H1 (cell line): ENCODE results near the gene AASDHPPT.

Experiments used
- ATF2 ChIP-seq: IDR thresholded peaks from 2 replicates; pipeline ENCODE4 v1.6.1; 2012; ENCODE audit warnings: low read length, inconsistent platforms
- ATF3 ChIP-seq: IDR thresholded peaks from 2 replicates; pipeline ENCODE4 v1.6.1; 2011; ENCODE audit warnings: low read depth, mild to moderate bottlenecking, low read length; ENCODE audit not compliant: insufficient read depth
- CTCF ChIP-seq, 3 experiments: IDR thresholded peaks; 1 replicate in 2 of 3; 2 replicates in 1 of 3; pipeline versions ENCODE4 v1.5.1 to v1.6.1; 2011; ENCODE audit warnings: low read length in 3 of 3, mild to moderate bottlenecking in 3 of 3, inconsistent platforms in 2 of 3, low read depth in 1 of 3, moderate library complexity in 1 of 3; ENCODE audit not compliant: insufficient read depth in 1 of 3; ENCODE audit errors: control extremely low read depth in 1 of 3
- FOSL1 ChIP-seq: IDR thresholded peaks from 2 replicates; pipeline ENCODE4 v1.6.1; 2011; ENCODE audit warnings: mild to moderate bottlenecking, low read depth, low read length, moderate library complexity; ENCODE audit not compliant: insufficient read depth
- KDM5A ChIP-seq: fragments of 200-600 bp; IDR thresholded peaks from 2 replicates; pipeline ENCODE4 v1.7.1; 2012; ENCODE audit warnings: mild to moderate bottlenecking, low read length, inconsistent platforms, mixed read lengths
- MAX ChIP-seq: IDR thresholded peaks from 2 replicates; pipeline ENCODE4 v1.6.1; 2012; ENCODE audit warnings: inconsistent platforms
- POLR2A ChIP-seq, 2 experiments: IDR thresholded peaks; 1 replicate in 1 of 2; 2 replicates in 1 of 2; pipeline ENCODE4 v1.6.1; 2011; ENCODE audit warnings: low read depth in 2 of 2, low read length in 2 of 2, mild to moderate bottlenecking in 2 of 2; ENCODE audit errors: control extremely low read depth in 1 of 2
- RFX5 ChIP-seq: IDR thresholded peaks from 2 replicates; pipeline ENCODE4 v1.6.1; 2011; ENCODE audit warnings: low read depth, low read length, improper control_type of control experiment, borderline replicate concordance
- RNF2 ChIP-seq: fragments of 200-900, 300-1000 bp; sonication (generic); IDR thresholded peaks from 2 replicates; pipeline ENCODE4 v1.7.1; 2016; ENCODE audit warnings: borderline replicate concordance, low read depth, mild to moderate bottlenecking, antibody characterized with exemption, low read length; ENCODE audit not compliant: poor library complexity, severe bottlenecking; ENCODE audit errors: missing control alignments
- SIX5 ChIP-seq: IDR thresholded peaks from 2 replicates; pipeline ENCODE4 v1.6.1; 2011; ENCODE audit warnings: mild to moderate bottlenecking, low read depth, low read length
- SP1 ChIP-seq: IDR thresholded peaks from 2 replicates; pipeline ENCODE4 v1.6.1; 2011; ENCODE audit warnings: low read depth, low read length
- SUZ12 ChIP-seq: fragments of 200-600 bp; sonication (generic); IDR thresholded peaks from 2 replicates; pipeline ENCODE4 v1.6.1; 2012; ENCODE audit warnings: mild to moderate bottlenecking, inconsistent platforms, low read length, moderate library complexity, mixed read lengths
- USF2 ChIP-seq: IDR thresholded peaks from 2 replicates; pipeline ENCODE4 v1.6.1; 2011; ENCODE audit warnings: low read length, improper control_type of control experiment

- TF ChIP-seq CTCF (IDR thresholded peaks at IDR 0.05; ENCODE audit: control extremely low read depth in 1 of 3, insufficient read depth in 1 of 3, low read depth in 1 of 3, low read length in 3 of 3) (no peak), ATF2 (no peak), RFX5 (no peak), SIX5 (no peak), FOSL1 (no peak), SP1 (no peak), SUZ12 (no peak), RNF2 (no peak), MAX (no peak), ATF3 (no peak), KDM5A (no peak), POLR2A (IDR thresholded peaks at IDR 0.05; ENCODE audit: control extremely low read depth in 1 of 2, low read depth in 2 of 2, low read length in 2 of 2) (no peak), USF2 (no peak)
Observed at GRCh38 chr11:106061249-106061784, 16.1 kb upstream of the AASDHPPT start.
